HG02884 (cell line): ENCODE measurements around the gene GOLGA3.
"Not testable (repeated sequence)": the region's sequence is repeated elsewhere in the genome, so short reads cannot be mapped to it uniquely, and the experiment has no call there.

Experiments used
- ATAC-seq: cut with Tn5 transposase; IDR thresholded peaks from one replicate; pipeline ENCODE4 v1.9.1; 2021; ENCODE audit warnings: mild to moderate bottlenecking, moderate library complexity; ENCODE audit not compliant: unreplicated experiment

GOLGA3 gene, protein sequence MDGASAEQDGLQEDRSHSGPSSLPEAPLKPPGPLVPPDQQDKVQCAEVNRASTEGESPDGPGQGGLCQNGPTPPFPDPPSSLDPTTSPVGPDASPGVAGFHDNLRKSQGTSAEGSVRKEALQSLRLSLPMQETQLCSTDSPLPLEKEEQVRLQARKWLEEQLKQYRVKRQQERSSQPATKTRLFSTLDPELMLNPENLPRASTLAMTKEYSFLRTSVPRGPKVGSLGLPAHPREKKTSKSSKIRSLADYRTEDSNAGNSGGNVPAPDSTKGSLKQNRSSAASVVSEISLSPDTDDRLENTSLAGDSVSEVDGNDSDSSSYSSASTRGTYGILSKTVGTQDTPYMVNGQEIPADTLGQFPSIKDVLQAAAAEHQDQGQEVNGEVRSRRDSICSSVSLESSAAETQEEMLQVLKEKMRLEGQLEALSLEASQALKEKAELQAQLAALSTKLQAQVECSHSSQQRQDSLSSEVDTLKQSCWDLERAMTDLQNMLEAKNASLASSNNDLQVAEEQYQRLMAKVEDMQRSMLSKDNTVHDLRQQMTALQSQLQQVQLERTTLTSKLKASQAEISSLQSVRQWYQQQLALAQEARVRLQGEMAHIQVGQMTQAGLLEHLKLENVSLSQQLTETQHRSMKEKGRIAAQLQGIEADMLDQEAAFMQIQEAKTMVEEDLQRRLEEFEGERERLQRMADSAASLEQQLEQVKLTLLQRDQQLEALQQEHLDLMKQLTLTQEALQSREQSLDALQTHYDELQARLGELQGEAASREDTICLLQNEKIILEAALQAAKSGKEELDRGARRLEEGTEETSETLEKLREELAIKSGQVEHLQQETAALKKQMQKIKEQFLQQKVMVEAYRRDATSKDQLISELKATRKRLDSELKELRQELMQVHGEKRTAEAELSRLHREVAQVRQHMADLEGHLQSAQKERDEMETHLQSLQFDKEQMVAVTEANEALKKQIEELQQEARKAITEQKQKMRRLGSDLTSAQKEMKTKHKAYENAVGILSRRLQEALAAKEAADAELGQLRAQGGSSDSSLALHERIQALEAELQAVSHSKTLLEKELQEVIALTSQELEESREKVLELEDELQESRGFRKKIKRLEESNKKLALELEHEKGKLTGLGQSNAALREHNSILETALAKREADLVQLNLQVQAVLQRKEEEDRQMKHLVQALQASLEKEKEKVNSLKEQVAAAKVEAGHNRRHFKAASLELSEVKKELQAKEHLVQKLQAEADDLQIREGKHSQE (N-terminal part only)

DNA sequence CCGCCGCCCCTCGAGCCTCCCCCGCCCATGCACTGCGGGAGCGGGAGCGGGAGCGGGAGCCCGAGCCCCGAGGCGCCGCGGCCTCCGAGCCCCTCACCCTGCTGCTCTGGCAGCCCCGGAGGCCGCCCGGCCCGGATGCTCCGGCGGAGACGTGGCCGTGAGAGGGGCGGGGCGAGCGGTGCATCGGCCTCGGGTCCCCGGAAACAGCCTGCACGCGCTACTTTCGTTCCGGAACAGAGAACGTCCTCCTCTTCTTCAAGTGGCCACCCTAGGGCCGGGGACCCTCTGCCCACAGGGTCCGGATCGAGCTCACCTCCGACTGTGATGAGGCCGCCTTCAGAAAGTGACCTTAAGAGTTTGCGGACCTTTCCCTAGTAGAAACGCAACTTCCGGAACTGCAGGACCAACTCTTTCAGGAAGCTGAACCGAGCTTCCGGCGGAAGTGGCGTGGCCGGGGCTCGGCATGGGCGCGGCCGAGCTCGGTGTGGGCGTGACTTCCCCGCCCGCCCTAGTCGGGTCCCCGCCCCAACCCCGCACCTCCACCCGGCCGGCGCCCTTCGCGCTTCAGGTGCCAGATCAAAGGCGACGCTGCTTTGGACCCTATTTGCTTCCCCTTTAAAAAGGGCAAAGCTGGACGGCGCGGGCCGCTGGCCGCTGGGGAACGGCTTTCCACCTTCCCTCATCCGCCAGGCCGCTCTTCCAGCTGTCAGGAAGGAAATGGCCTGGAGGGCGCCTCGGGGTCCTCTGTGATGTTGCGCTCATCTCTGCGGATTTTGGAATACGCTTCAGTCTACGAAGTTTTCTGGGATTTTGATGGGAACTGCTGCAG, at the start of gene GOLGA3:
Gene GOLGA3 (minus strand): TSS at position 164 of the 829 bp plus-strand sequence. CDS start 6,741 bp downstream, outside the sequence.
- peak; percentile 87 for ATAC-seq

- ATAC-seq: not testable (repeated sequence)
These were observed 46.0 kb upstream of the GOLGA3 start for GRCh38 chr12:132874620-132875019.

GRCh38 chr12:132874175-132874574, 45.5 kb upstream of the GOLGA3 start:
- ATAC-seq: no peak

GRCh38 chr12:132873724-132874123, 45.1 kb upstream of the GOLGA3 start:
- ATAC-seq: no peak

DNA sequence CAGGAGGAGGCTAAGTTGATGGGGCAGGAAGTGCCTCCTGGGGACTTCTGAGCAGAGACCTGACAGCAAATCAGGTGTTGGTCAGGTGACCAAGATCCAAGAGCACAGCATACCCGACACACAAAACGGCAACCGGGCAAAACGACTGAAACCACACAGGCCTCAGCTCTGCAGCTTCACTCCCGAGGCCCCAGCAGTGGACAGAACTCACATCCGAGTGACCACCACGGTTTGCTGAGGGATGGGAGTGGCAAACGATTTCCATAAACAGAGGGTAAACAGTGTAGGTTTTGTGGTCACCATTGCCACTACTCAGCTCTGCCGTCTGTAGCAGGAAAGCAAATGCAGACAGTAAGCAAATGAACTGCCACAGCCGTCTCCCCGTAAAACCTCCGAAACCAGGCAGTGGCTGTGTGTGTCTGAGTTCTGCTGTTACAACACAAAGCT, 44.3 kb upstream of the GOLGA3 start:
- no peak for ATAC-seq

DNA sequence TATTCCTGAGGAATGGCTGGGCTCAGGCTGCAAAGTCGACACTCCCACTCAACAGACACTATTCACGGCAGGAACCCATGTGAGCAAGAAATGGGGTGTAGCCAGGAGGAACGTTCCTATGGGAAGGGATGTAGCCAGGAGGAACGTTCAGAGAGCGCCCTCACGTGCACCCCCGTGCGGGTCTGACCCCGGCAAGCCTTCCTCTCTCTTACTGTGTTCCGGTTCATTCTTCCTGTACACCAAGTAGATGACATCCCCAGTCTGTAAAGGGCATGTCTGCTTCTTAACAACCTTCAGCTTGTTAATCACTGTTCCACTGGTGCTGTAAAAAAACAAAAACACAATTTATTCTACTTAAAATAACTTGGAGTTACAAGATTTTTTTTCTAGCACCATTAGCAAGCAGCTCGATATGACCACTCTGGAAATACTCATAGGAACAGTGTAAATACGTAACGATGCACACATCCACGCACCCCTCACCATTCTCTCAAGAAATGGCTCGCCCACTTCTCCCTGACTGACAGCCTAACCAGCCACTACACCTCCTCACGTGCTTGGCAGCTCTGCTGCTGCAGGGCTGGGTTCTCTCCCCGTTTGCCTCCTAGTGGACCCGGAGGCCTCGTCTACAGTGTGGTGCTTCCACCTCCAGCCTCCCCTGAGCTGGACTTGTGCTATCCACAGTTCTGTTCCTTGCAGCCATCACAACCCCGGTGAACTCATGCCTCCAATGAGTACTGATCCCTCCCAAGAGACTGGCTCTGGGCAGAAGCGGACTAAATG, 43.6 kb upstream of the GOLGA3 start:
- no peak for ATAC-seq

GRCh38 chr12:132869551-132869950, 40.9 kb upstream of the GOLGA3 start:
- ATAC-seq: no peak

- ATAC-seq: no peak
These were observed 37.7 kb upstream of the GOLGA3 start for GRCh38 chr12:132866251-132866828.

- no peak for ATAC-seq
These were observed 32.9 kb upstream of the GOLGA3 start for GRCh38 chr12:132861558-132861957.

- ATAC-seq: no peak
These were observed 30.1 kb upstream of the GOLGA3 start for GRCh38 chr12:132858718-132859266.

- not testable (repeated sequence) for ATAC-seq
These were observed 28.4 kb upstream of the GOLGA3 start for GRCh38 chr12:132857019-132857418.

DNA sequence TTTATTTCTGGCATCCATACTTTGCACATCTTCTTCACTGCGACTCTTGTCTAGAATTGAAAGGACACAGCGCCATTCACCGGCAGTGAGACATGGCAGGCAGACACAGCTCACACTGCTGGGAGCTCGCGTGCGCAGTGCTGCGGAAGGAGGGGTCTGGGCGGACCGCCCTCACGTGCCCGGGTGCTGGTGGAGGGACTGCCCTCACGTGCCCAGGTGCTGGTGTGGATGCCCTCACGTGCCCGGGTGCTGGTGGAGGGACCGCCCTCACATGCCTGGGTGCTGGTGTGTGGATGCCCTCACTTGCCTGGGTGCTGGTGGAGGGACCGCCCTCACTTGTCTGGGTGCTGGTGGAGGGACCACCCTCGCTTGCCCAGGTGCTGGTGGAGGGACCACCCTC, 27.9 kb upstream of the GOLGA3 start:
- ATAC-seq: no peak

DNA sequence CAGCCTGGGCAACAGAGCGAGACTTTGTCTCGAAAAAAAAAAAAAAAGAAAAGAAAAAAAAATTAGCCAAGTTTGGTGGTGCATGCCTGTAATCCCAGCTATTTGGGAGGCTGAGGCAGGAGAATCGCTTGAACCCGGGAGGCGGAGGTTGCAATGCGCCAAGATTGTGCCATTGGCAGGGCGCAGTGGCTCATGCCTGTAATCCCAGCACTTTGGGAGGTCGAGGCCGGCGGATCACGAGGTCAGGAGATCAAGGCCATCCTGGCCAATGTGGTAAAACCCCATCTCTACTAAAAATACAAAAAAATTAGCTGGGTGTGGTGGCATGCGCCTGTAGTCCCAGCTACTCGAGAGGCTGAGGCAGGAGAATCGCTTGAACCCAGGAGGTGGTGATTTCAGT, 26.5 kb upstream of the GOLGA3 start:
- not testable (repeated sequence) for ATAC-seq

GRCh38 chr12:132853285-132854092, 24.8 kb upstream of the GOLGA3 start:
- no peak for ATAC-seq

GRCh38 chr12:132852496-132852895, 23.8 kb upstream of the GOLGA3 start:
- no peak for ATAC-seq

DNA sequence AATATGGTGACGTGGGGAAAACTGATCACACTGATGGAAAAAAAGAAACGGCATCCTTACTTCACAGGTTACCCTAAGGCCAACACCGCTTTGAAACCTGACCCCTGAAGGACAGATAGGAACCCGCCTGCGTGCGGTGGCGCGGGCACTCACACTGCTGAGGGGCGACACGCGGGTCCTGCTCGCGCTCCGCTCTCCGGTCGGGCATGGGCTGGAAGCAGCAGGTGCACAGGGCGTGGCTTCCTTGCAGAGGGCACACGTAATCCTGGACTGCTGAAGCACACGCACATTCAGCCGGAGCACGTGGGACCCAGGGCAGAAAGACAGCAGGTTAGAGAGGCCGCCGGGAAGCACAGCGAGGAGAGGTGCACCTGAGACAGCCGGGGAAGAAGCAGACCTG, 22.8 kb upstream of the GOLGA3 start:
- ATAC-seq: no peak

DNA sequence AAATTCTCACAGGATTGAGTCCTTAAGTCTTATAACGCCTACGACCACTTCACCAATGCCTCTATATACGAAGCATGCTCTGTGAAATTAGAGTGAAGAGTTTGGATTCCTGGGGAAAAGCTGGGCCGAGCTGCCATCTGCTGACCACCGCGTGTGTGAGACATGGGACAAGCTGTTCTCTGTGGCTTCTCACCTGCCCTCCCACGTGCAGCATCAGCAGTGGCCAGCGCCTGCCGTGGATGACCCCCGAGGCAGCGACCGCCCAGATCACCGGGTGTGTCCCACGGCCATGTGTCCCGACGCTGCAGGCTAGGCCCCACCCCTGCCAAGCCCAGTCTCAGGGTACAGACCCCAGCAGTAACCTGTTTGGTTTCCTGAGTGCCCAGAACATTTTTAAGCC, 21.6 kb upstream of the GOLGA3 start:
- ATAC-seq: no peak

DNA sequence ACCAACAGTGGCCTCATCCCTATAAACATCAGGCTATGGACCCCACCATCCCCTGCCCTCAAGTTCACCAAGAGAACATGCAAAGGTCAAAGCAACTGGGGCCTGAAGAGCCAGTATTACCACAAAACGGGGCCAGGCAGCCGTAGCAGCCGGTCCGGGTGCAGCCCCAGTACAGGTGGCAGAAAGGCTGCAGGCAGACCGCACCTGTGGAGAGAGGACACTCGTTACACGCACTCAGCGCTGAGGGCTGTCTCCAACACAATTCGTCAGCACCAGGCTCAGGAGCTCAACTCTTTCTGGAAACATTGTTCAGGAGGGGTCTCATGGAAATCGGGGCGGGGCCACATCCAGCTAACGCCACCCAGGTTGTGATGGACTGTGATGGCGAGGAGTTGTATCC, 19.9 kb upstream of the GOLGA3 start:
- ATAC-seq: no peak
